ENCODE data around the gene SPIRE1.
"Not testable (repeated sequence)": the region's sequence is repeated elsewhere in the genome, so short reads cannot be mapped to it uniquely, and the experiment has no call there.

Gene SPIRE1

DNA sequence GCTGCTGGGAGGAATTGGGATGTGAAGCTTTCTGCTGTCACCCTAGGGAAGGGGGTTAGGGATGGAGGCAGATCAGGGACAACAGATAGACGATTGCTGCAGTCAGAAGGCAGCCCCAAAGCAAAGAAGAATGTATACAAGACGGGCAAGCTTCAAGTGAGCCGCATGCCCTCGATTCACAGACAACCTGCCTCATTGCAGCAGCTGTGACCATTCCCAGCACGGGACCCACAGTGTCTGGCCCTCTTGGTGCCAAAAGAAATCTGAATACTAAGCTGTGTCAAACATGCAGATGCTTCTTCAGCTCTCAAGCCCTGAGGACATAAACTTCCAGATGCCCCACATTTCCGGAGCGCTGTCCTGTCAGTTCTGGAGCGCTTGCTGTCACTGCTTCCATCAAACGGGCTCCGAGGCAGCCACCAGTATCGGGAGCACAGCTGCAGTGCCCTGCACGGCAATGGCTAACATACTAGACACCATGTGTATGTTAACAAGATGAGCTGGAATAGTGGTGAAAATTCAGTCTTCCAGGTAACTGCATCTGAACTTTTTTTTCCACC, 216.4 kb downstream of the SPIRE1 start:
- DNase-seq, result no peak

DNA sequence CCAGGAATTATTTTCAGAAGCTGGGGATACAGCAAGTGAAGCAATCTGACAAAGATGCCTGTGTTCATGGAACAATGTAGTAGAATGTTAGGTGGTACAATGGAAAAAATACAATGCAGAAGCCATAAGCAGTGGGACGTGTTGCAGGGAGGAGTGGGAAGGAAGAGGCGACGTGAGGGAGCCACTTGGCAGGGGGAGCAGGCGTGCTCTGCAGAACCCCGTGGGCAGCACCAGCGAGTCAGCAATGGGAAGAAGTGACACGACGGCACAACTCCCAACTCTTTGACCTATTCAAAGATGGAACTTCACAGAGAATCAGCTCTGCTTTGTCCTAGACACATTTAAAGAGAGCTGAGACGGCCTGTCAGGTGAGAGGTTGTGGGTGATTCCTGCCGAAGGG, 219.7 kb downstream of the SPIRE1 start:
- no peak for DNase-seq

DNA sequence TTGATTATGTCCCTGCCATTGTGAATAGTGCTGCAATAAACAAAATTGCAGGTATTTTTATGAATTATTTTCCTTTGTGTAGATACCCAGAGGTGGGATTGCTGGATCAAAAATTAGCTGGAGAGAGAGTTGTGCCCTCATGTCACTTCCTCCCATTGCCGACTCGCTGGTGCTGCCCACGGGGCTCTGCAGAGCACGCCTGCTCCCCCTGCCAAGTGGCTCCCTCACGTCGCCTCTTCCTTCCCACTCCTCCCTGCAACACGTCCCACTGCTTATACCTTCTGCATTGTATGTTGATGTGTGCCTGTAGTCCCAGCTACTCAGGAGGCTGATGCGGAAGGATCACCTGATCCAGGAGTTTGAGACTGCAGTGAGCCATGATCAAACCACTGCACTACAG, 222.0 kb downstream of the SPIRE1 start:
- DNase-seq, result no peak

DNA sequence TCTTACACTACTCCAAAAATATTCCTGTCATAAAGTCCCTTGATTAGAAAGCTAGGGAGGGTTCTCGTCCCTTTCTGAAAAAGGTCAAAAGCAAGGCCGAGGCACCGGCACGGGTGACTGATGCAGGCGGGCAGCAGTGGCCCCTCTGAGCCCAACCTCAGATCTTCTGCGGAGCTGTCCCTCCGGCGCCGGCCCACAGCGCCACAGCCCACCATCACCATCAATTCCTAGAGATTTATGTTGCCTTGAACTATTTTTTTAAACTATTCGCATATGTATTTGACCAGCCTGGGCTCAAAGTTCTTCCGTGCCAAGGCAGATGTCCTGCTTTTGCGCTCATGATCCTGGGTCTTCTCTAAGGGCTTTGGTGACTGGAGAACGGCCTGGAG, 223.4 kb downstream of the SPIRE1 start:
- DNase-seq, result no peak

DNA sequence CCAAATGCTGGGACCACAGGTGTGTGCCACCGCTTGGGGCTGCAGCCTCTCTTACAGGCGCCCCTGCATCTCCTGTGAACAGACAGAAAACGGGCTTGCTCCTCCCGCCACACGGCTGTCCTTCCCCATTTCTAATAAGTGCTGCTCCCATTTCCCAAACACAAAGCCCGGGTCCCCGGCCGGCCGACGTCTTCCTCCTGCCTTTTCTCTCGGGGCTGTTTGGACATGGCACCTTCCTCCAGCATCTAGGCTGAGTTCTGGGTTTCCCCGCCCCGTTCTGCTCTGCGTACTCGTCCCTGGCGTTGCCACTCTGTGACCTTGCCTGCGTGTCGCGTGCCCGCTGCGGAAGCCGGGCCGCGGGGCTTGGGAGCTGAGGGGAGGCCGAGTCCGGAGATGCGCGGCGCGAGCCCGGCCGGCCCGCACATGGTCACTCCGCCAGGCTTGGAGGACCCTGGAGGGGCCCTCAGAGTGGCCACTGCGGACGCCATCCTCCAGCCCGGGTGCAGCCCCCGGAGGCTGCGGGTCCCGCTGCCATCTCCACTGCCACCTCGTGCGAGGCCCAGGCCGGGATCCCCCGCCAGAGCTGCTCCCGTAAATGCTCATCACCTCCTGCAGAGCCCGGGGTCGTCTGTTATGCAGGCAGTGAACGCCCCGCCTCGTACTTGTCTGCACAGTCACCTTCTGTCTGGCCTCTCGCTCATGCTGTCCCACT, 223.9 kb downstream of the SPIRE1 start:
- DNase-seq, result no peak

DNA sequence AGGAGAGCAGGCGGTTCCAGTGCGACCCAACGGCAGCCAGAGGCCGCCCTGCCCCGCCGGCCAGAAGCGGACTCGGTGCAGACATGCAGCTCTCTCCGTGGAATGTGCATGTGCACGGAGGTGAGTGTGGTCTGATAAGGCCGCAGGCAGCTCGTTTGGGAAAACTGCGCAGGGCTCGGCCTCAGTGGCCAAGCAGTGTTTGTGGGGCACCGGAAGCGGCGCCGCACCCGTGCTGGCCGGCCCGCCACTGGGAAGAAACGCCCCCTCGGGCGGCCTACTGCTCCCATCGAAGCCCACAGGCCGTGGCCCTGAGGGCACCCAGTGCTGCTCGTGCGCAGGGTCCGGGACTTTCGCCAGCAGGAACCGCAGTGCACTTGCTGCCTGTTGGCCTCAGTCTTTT, 225.0 kb downstream of the SPIRE1 start:
- DNase-seq, result no peak

DNA sequence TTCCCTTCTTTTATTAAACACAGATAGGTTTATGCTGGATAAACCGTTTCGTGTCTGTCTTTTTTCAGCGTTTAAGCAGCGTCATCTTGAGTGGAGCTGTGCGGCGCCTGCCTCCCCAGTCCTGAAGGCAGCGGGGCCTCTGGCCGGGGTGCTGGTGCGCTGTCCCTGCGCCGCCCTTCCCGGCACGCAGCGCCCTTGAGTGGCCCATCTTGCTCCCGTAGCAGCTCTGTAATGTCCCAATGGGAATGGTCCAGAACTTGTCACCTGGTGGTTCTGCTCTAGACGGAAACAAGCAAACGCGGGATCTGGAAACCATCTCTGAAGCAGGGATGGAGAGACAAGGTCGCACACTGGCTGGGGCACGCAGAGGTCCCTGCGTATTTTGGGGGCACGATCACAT, 225.7 kb downstream of the SPIRE1 start:
- no peak for DNase-seq

DNA sequence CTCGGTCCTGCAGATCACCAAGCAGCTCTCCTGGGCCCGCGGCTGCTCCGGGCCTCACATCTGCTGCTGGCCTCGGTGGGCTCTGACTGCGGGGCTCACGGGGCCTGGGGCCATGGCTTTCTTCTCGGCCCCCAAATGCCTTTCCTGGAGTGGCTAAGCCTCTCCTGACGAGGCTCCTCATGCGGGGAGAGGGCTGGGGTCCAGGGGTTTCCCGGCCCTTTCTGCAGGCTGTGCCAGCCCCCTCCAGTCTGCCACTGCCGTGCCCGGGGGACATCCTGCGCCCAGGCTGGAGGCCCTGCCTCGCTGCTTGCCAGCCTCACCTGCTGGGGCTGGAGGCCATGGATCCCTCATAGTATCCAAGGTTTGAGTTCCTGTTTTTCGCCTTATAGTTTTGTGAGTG, 226.3 kb downstream of the SPIRE1 start:
- DNase-seq, result no peak

DNA sequence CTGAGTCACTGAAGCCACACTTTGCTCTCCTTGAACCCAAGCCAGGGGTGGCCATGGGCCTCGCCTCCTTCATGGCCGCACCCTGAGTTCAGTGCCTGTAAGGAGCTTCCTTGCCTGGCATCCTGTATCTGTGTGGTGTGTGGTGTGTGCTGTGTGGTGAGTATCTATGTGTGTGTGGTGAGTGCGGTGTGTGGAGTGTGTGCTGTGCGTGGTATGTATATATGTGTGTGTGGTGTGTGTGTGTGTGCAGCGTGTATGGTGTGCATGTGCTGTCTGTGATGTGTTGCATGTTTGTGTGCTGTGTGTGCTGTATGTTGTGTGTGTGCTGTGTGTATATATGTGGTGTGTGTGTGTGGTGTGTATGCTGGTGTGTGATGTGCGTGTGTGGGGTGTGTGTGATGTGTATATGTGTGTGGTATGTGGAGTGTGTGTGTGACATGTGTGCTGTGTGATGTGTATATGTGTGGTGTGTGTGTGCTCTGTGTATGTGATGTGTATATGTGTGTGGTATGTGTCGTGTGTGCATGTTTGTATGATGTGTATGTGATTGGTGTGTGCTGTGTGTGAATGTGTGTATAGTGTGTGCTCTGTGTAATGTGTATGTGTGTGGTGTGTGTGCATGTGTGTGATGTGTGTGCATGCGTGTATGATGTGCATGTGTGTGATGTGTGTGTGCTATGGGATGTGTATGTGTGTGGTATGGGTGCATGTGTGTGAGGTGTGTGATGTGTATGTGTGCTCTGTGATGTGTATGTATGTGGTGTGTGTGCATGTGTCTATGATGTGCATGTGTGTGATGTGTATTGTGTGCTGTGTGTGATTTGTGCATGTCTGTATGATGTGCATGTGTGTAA, 227.5 kb downstream of the SPIRE1 start:
- no peak for DNase-seq

DNA sequence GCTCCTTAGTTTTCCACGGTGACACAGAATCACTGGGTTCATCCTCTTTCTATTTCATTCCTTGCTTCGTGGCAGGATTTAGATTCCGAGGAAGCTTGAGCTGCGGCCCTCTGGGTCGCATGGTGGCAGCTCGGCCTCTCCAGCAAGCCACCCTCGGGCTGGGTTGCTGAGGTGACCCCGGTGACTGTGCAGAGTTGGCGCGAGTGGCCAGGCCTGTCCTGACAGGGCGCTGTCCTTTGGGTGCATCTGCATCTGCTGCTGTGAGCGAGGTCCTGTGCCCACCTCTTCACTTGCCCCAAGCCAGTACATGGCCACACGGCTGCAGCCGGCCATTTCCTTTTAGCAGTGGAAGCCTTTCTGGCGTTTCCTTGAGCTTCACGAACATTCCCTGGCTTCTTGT, 228.4 kb downstream of the SPIRE1 start:
- DNase-seq, result no peak

DNA sequence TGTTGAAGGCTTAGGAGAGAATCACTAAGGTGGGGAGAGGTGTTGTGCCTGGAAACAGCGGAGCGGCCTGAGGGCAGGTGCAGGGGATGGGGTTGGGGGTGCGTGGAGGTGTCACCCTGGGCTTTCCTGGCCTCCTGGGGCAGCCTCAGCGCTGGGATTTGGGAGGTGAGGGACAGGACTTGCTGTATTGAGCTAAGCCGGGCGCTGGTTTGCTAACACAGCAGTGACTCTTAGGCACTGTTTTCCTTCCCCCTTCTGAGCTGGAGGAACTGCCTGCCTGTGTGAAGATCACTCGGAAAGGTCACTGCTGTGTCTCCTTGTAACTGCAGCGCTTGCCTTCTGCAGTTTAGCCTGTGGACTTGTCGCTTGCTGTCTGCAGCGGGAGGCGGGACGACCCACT, 229.0 kb downstream of the SPIRE1 start:
- DNase-seq, result no peak

DNA sequence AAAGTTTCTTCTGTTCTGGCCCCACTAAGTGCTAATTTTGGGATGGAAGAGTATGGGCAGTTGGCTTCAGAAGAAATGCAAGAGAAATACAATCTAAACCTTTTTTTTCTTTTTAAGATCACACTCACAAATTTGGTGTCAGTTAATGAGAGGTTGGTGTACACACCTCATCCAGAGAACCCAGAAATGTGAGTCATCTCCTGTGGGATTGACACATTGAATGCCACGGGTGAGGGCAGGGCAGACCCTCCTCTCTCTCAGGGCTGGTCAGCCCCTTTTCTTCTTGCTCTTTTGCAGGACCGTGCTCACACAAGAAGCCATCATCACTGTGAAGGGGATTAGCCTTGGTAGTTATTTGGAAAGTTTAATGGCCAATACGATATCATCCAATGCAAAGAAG, 231.0 kb downstream of the SPIRE1 start:
- DNase-seq, result no peak

DNA sequence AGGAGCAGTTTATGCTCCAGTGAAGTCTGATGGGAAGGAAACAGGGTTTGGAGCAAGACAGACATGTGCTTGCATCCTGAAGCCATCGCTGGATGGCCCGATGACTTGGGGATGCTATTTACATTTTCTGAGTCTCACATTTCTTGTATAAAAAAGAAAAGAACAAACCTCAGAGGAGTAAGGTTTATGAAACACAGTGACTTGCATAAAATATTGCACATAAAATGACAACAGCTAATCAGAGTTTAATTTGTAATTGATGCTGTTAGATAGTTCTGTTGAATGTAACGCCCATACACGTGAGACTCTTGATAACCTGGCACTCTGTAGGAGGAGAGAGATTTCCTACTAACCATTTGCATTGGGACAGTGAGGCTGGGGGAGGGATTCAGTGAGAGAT, 233.7 kb downstream of the SPIRE1 start:
- DNase-seq, result no peak

DNA sequence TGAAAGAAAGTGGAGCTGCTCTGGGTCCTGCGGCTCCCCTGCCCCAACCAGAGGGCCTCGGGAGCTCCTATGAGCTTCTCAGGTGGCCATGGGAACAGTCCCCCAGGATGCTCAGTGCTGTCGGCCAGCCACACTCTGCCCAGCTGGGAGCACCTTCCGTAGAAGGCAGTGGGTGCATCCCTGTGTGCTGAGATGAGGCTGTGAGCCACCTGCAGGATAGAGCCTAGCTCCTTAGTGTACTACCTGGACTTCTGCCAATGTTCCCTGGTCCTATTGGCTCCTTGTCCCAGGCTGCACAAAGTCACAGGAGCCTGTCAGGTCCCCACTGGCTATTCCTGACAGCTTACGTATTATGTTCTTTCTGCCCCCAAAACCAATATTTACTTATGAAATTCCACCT, 234.1 kb downstream of the SPIRE1 start:
- DNase-seq, result no peak

DNA sequence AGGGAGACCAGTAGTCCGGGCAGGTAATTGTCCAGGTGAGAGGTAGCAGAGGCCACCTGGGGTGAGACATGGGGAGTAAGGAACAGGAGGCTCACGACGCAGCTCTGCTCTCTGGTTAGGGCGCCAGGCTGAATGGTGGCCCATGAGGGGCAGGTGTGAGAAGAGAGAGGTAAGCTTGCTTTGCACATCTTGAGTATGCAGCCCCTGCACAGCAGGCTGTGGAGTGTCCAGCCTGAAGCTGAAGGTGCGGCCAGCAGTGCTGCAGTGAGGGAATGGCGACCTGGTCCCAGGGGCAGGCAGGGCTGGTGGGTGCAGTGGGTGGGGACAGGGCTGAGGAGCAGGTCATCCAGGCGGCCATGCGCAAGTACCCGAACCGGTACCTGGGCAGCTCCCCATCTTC, 234.5 kb downstream of the SPIRE1 start:
- no peak for DNase-seq

DNA sequence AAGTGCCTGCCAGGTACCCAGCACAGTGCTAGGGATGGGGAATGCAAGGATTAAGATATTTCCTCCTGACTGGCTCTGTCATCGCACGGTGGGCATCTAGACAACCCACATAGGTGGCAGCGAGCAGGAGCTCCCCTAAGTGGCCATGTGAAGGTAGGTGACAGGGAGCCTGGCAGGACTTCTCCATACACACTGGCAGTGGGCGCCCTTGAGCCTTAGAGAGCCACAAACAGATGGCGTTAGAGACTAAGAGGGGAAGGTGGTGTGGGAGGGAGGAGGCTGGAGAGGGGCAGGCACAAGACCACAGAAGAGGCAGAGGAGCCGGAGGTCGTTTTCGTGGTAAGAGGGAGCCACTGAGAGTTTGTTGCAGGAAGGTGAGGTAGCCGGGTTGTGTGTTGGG, 235.0 kb downstream of the SPIRE1 start:
- DNase-seq, result no peak

DNA sequence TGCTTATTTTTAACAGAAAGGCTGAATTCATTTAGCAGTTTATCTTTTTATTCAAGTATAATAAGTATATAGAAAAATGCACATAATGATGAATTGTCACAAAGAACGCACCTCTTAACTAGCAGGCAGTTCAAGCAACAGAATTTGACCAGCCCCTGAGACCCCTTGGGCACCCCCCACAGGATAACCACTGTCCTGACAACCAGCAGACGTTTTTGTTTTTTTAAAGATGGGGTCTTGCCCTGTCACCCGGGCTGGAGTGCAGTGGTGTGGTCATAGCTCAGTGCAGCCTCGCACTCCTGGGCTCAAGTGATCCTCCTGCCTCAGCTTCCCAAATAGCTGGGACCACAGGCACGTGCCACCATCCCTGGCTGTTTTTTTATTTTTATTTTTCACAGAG, 236.2 kb downstream of the SPIRE1 start:
- no peak for DNase-seq

DNA sequence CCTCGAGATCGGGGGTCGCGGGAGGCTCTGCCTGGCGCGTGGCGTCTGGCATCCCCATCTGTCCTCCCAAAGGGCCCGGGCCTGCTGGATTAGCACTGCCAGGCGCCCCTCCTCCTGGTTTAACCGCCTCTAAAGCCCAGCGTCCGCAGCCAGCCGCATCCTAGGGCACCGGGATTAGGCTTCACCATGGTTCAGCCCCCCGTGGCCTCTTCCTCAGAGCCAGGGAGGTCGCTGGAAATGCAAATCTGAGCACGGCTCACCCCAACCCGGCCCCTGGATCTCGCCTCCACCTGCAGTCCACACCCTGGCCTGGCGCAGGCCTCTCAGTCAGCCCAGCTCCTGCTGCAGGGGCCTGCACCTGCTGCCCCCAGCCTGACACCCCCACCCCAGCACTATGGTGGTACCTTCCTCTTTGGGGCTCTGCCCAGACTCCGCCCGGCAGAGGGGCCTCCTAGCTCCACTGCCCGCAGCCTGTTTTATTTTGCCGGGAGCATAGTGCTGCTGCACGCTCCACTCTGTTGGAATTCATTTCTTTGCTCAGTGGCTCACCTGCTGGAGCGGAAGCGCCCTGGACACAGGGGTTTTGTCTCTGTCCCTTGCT, 237.0 kb downstream of the SPIRE1 start:
- DNase-seq, result no peak

DNA sequence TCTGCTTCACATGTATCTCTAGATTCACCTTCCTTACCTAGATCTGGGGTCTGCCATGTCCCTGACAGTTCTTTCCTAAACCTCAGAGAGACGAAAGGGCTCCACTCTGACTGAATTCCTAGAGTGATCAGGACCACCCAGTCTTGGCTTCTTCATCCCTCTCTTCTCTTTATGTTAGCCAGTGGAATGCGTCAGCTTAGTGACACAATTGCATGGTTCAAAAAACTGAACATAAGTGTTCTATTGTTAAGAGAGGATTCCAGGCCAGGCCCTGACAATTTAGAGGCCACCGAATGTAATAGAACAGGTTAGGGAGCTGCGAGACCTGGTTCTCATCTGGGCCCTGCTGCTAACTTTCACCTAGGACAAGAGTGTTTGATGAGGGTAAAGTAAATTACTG, 240.2 kb downstream of the SPIRE1 start:
- no peak for DNase-seq

DNA sequence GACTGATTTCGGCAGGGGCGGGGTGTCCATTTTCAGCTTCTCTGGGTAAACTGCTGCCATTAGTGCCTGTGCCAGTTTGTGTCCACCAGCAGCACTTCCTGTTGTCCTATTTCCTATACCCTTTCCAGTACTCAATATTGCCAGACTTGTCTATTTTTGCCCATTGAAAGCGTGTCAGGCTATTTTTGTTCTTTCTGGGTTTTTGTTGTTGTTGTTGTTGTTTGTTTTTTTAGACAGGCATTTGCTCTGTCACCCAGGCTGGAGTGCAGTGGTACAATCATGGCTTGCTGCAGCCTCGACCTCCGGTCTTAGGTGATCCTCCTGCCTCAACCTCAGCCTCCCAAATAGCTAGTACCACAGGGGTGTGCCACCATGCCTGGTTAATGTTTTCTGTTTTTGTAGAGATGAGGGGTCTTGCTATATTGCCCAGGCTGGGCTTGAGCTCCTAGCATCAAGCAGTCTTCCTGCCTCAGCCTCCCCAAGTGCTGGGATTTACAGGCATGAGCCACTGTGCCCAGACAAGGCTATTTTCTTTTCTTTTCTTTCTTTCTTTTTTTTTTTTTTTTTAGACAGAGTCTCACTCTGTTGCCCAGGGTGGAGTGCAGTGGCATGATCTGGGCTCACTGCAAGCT, 241.7 kb downstream of the SPIRE1 start:
- no peak for DNase-seq

DNA sequence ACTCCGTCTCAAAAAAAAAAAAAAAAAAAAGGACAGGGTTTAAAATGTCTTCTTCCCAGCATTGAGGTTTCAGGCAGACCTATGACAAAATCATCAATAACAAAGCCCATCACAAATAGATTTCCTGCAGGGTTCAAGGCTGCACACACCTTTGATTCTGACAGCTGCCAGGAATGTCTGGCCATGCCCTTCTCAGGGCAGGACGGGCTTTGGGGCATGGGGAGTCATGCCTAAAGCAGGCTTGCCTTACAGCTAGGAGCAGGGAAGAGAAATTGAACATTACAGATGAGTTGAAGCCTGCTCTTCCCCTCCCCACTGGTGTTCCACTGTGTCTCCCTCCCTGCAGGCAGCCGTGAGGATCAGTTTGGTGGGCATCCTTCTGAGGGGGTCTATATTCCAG, 246.5 kb downstream of the SPIRE1 start:
- no peak for DNase-seq

DNA sequence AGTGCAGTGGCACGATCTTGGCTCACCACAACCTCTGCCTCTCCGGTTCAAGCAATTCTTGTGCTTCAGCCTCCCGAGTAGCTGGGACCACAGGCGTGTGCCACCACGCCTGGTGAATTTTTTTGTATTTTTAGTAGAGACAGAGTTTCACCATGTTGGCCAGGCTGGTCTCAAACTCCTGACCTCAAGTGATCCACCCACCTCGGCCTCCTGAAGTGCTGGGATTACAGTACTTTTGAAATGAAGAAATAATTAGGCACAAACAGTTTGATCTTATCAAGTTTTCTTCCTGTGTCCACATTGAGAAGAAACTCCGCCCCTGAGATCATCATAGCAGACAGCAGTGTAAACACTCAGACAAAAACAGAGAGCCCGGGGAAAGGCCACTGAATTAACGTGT, 247.2 kb downstream of the SPIRE1 start:
- not testable (repeated sequence) for DNase-seq

DNA sequence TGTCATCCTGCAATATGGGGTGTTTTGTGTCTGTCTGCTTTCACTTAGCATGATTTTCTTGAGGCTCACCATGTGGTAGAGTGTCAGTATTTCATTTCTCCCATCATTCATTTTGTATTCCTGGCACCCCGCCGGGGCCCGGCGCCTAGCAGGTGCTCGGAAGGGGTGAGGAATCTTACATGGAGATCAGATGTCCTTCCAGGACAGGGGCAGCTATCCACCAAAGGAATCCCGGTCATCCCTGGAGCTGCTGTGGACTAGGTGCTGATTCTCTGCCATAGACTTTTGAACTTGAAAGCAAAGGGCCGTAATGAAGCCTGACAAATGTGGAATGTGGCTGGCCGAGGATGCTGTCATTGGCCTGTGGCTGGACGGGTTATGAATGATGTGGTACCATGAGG, 247.8 kb downstream of the SPIRE1 start:
- no peak for DNase-seq

Measured in activated CD4-positive, alpha-beta T cell treated with anti-CD3 and anti-CD28 coated beads for 1 hour (primary cell).